DND-41 (cell line): ENCODE data around the gene KRT32.

Source experiments
- CTCF ChIP-seq: IDR thresholded peaks from 2 replicates; pipeline ENCODE4 v1.5.1; 2012; ENCODE audit warnings: borderline replicate concordance, low read length, moderate library complexity, mild to moderate bottlenecking; ENCODE audit not compliant: poor library complexity, severe bottlenecking; ENCODE audit errors: extremely low read depth
- EZH2 ChIP-seq: IDR thresholded peaks from 3 replicates; pipeline ENCODE4 v1.6.1; 2012; ENCODE audit warnings: borderline replicate concordance, low read depth, mild to moderate bottlenecking, moderate library complexity, low read length, inconsistent platforms; ENCODE audit not compliant: severe bottlenecking

GRCh38 chr17:41481036-41481435 lies 13.8 kb upstream of the KRT32 start, which contains the start of gene KRT35:
- TF ChIP-seq CTCF (no peak), EZH2 (no peak)
